HepG2 (cell line): Measurements from ENCODE around the gene B3GALT6. TPM values are rescaled to one million over a fixed set of nuclear protein-coding genes. Genes with fewer than 3 reads are reported as not detected.

Experiments
- ATAC-seq: fragments of 200-7000 bp; cut with Tn5 transposase; 3 replicates; pipeline ENCODE4 v1.9.1; 2020; ENCODE audit warnings: mild to moderate bottlenecking, moderate library complexity
- BruUV-seq: library from RNA; stranded (reverse); fragments of 400-500 nt; replicated peaks from 2 replicates; lab custom pipeline; 2021; lab: Mats Ljungman, UMichigan
- CTCF ChIA-PET: fragments of 300-600 bp; formaldehyde crosslinking; extraction: SDS; loops from one replicate; lab custom pipeline; 2021; ENCODE audit warnings: low total read pairs, inconsistent platforms, low intra/inter-chr PET ratio; lab: Yijun Ruan, JAX
- POLR2A ChIA-PET: fragments of 350-600 bp; sonication (Branson Sonifier 250); formaldehyde crosslinking; loops from one replicate; lab custom pipeline; 2020; ENCODE audit warnings: antibody characterized with exemption, inconsistent platforms; lab: Yijun Ruan, JAX
- DNase-seq: peaks from one replicate; pipeline ENCODE4 v3.0.0-alpha.2; 2015; ENCODE audit warnings: low spot score
- FAIRE-seq: peaks from 3 replicates; lab custom pipeline; 2011; peaks lifted over from hg19 to GRCh38; lab: Jason Lieb, UNC
- H2AFZ ChIP-seq: one replicate; pipeline ENCODE4 v1.6.1; 2011; ENCODE audit warnings: low read length, inconsistent platforms
- H3K27ac ChIP-seq: fragments of 300-600 bp; 3 replicates; pipeline ENCODE4 v1.8.0; 2011; ENCODE audit warnings: mixed run types, mild to moderate bottlenecking, mixed read lengths, low read length, inconsistent platforms; ENCODE audit not compliant: insufficient read depth; ENCODE audit errors: extremely low read length
- H3K27me3 ChIP-seq, 2 experiments: fragments of 200-600 bp in 1 of 2; 2 replicates in 1 of 2; 3 replicates in 1 of 2; pipeline versions ENCODE4 v1.6.0 to v1.8.0; 2011; ENCODE audit warnings: low read length in 2 of 2, mild to moderate bottlenecking in 2 of 2, moderate library complexity in 2 of 2, inconsistent platforms in 1 of 2; ENCODE audit not compliant: insufficient read depth in 2 of 2, control insufficient read depth in 1 of 2
- H3K36me3 ChIP-seq, 2 experiments: fragments of 200-600 bp in 1 of 2; replicated peaks in 1 of 2; 2 replicates in 1 of 2; 3 replicates in 1 of 2; pipeline versions ENCODE4 v1.5.1 to v1.8.0; 2011; ENCODE audit warnings: low read length in 2 of 2, inconsistent platforms in 1 of 2; ENCODE audit not compliant: insufficient read depth in 2 of 2, control insufficient read depth in 1 of 2
- H3K4me1 ChIP-seq: 2 replicates; pipeline ENCODE4 v1.5.1; 2012; ENCODE audit warnings: low read length, inconsistent platforms; ENCODE audit not compliant: insufficient read depth
- H3K4me2 ChIP-seq: 2 replicates; pipeline ENCODE4 v1.6.0; 2011; ENCODE audit warnings: low read depth, low read length, inconsistent platforms
- H3K4me3 ChIP-seq, 3 experiments: fragments of 200-600 bp in 1 of 3; sonication (generic), shearing (Covaris generic) in 1 of 3; replicated peaks in 1 of 3; 2 replicates each; pipeline ENCODE4 v1.5.1; 2011 to 2016; ENCODE audit warnings: low read length in 3 of 3, inconsistent platforms in 2 of 3, low read depth in 2 of 3, mild to moderate bottlenecking in 2 of 3, control low read depth in 1 of 3, mixed read lengths in 1 of 3; ENCODE audit not compliant: insufficient read depth in 1 of 3
- H3K79me2 ChIP-seq: one replicate; pipeline ENCODE4 v1.6.1; 2011; ENCODE audit warnings: low read length, inconsistent platforms; ENCODE audit not compliant: insufficient read depth
- H3K9ac ChIP-seq: 2 replicates; pipeline ENCODE4 v1.6.0; 2011; ENCODE audit warnings: mild to moderate bottlenecking, low read depth, low read length, inconsistent platforms; ENCODE audit not compliant: insufficient read depth
- H3K9me3 ChIP-seq: 2 replicates; pipeline ENCODE4 v1.5.1; 2012; ENCODE audit warnings: mild to moderate bottlenecking, low read length
- H4K20me1 ChIP-seq: 2 replicates; pipeline ENCODE4 v1.6.0; 2011; ENCODE audit warnings: inconsistent platforms, mild to moderate bottlenecking, low read length, moderate library complexity; ENCODE audit not compliant: insufficient read depth
- CEBPB ChIP-seq: IDR thresholded peaks from 2 replicates; pipeline ENCODE4 v1.6.1; 2011; ENCODE audit warnings: low read depth, low read length, improper control_type of control experiment, borderline replicate concordance
- ELF4 ChIP-seq: sonication (generic); formaldehyde crosslinking; IDR thresholded peaks from 2 replicates; pipeline ENCODE4 v1.5.0; 2020; ENCODE audit warnings: missing genetic modification reagents, mild to moderate bottlenecking, moderate library complexity, borderline replicate concordance
- HNF4A ChIP-seq: sonication (generic); formaldehyde crosslinking; IDR thresholded peaks from 2 replicates; pipeline ENCODE4 v1.4.0; 2020; ENCODE audit warnings: missing genetic modification reagents
- MAFF ChIP-seq: IDR thresholded peaks from 2 replicates; pipeline ENCODE4 v1.6.1; 2011; ENCODE audit warnings: low read depth, low read length, improper control_type of control experiment
- PRMT3 ChIP-seq: sonication (generic); formaldehyde crosslinking; IDR thresholded peaks from 2 replicates; pipeline ENCODE4 v1.8.1; 2022; ENCODE audit warnings: low read depth, mild to moderate bottlenecking, moderate library complexity, missing genetic modification reagents, borderline replicate concordance
- WGBS: methylation state at CpG from one replicate; pipeline ENCODE4 v1.1.6; 2017; ENCODE audit warnings: low lambda C conversion rate; 5-methylcytosine and 5-hydroxymethylcytosine counted together
- in situ Hi-C: cut with HindIII; loops from 2 replicates; pipeline ENCODE4 v1.10.0; 2017; ENCODE audit warnings: low pct_unique_long_range_greater_than_20kb; ENCODE audit not compliant: extremely low pct_ligation_motif_present
- intact Hi-C: fragments of 100-400 bp; cut with micrococcal nuclease; formaldehyde crosslinking; loops from one replicate; pipeline ENCODE4 v1.10.0; 2022; ENCODE audit not compliant: unreplicated experiment
- polyA plus RNA-seq, 8 experiments: library from polyadenylated mRNA; depleted of rRNA in 3 of 8; stranded (reverse) in 7 of 8; unstranded in 1 of 8; fragments of >200 nt; fragmentation: Illumina TruSeq in 4 of 8; extraction: Trizol in 4 of 8; gene quantifications; 2 replicates each; pipeline versions ENCODE4 v1.2.1 to v1.2.3, GENCODE V29; 2011 to 2016; ENCODE audit warnings: low read depth in 4 of 8, missing spikeins in 1 of 8, mixed read lengths in 1 of 8; ENCODE audit not compliant: insufficient read depth in 1 of 8
- total RNA-seq, 5 experiments: library from RNA; depleted of rRNA; stranded (reverse); fragments of >200 nt; fragmentation: Illumina TruSeq; extraction: Trizol; gene quantifications; 2 replicates each; pipeline ENCODE4 v1.2.3, GENCODE V29; 2016; ENCODE audit warnings: low read depth in 1 of 5
- TF ChIP-seq, protein P1 (sequence below): sonication (generic); formaldehyde crosslinking; IDR thresholded peaks from 2 replicates; pipeline ENCODE4 v1.9.0; 2021; ENCODE audit warnings: missing genetic modification reagents, mild to moderate bottlenecking, borderline replicate concordance
- TF ChIP-seq, protein P2 (sequence below): sonication (generic); formaldehyde crosslinking; IDR thresholded peaks from 2 replicates; pipeline ENCODE4 v1.4.0; 2020; ENCODE audit warnings: missing genetic modification reagents
- TF ChIP-seq, protein P3 (sequence below): sonication (generic); formaldehyde crosslinking; IDR thresholded peaks from 2 replicates; pipeline ENCODE4 v1.4.0; 2020; ENCODE audit warnings: missing genetic modification reagents

B3GALT6 gene
- total and polyA plus RNA-seq, 2 of the 13 experiments (the other 11 are each of a cell fraction or from before 2014, with no cell fraction given): 3.9 to 14.2 TPM

DNA sequence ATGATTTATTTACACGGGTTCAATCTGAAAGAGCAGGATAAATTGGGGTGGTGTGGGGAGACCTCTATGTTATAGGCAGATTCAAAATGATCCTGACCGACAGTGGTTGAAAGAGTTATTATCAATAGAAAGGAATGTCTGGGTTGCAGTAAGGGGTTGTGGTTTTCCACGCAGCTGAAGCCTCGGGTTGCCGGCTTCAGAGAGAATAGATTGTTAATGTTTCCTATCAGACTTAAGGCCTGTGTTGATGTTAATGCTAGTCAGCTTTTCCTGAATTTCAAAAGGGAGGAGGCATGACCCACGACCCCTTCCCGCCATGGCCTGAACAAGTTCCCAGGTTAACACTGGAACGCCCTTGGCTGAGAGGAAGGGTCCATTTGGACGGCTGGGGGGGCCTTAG lies 43.8 kb downstream of the B3GALT6 start:
- Histone ChIP-seq H3K4me1 (peaks cover 53% of the 10 kb centered on the region), H3K9ac (no peak overlapping the region), H3K79me2 (peaks cover 24% of the 10 kb centered on the region), H3K4me2 (no peak overlapping the region), H3K9me3 (no peaks in the 10 kb centered on the region), H3K27me3 (no peaks in the 10 kb centered on the region; a peak in 1 of 5 replicates), H3K27ac (no peak overlapping the region), H4K20me1 (peaks cover 15% of the 10 kb centered on the region; the same call in 1 of the 2 replicates), H3K36me3 (peaks cover 0 to 2% of the 10 kb centered on the region in 2 experiments; a peak in 1 of 5 replicates), H2AFZ (no peak overlapping the region), H3K4me3 (no peak overlapping the region)
- FAIRE-seq (no peak), DNase-seq (no peak), ATAC-seq (no peak)
- intact Hi-C loops (no loop called here), in situ Hi-C loops (no loop called here)
- BruUV-seq: TSS peak; percentile 70
- ChIA-PET POLR2A (no interaction called here), CTCF (no interaction called here)
- 85% methylated on average over 9 of the region's 9 CpGs for WGBS
- TF ChIP-seq PRMT3 (CRISPR knock-in tag): no peak
- TF ChIP-seq ELF4 (CRISPR knock-in tag): no peak
- TF ChIP-seq, protein P1, sequence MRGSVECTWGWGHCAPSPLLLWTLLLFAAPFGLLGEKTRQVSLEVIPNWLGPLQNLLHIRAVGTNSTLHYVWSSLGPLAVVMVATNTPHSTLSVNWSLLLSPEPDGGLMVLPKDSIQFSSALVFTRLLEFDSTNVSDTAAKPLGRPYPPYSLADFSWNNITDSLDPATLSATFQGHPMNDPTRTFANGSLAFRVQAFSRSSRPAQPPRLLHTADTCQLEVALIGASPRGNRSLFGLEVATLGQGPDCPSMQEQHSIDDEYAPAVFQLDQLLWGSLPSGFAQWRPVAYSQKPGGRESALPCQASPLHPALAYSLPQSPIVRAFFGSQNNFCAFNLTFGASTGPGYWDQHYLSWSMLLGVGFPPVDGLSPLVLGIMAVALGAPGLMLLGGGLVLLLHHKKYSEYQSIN (CRISPR knock-in tag): no peak

DNA sequence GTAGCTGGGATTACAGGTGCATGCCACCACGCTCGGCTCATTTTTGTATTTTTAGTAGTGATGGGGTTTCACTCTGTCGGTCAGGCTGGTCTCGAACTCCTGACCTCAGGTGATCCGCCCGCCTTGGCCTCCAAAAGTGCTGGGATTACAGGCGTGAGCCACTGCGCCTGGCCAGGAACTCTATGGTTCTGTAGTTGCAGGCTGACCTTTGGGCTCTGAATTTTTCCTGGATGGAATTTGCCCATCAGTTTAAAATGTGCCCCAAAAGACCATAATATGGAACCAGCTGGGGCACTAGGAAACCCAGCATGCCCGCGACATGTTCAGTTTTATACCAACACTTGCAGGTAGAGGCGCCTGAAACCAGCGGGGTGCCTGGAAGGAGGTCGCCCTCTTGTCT lies 46.6 kb downstream of the B3GALT6 start:
- intact Hi-C loops: no loop called here
- CTCF ChIA-PET: no interaction called here
- peaks cover 56% of the 10 kb centered on the region for H3K4me1 ChIP-seq
- H3K4me2 ChIP-seq: no peak overlapping the region
- no peaks in the 10 kb centered on the region for H4K20me1 ChIP-seq
- no peak for TF ChIP-seq CEBPB
- no peak for TF ChIP-seq MAFF
- TF ChIP-seq, protein P2, sequence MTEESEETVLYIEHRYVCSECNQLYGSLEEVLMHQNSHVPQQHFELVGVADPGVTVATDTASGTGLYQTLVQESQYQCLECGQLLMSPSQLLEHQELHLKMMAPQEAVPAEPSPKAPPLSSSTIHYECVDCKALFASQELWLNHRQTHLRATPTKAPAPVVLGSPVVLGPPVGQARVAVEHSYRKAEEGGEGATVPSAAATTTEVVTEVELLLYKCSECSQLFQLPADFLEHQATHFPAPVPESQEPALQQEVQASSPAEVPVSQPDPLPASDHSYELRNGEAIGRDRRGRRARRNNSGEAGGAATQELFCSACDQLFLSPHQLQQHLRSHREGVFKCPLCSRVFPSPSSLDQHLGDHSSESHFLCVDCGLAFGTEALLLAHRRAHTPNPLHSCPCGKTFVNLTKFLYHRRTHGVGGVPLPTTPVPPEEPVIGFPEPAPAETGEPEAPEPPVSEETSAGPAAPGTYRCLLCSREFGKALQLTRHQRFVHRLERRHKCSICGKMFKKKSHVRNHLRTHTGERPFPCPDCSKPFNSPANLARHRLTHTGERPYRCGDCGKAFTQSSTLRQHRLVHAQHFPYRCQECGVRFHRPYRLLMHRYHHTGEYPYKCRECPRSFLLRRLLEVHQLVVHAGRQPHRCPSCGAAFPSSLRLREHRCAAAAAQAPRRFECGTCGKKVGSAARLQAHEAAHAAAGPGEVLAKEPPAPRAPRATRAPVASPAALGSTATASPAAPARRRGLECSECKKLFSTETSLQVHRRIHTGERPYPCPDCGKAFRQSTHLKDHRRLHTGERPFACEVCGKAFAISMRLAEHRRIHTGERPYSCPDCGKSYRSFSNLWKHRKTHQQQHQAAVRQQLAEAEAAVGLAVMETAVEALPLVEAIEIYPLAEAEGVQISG (CRISPR knock-in tag): peak; percentile 86
- TF ChIP-seq HNF4A: peak; percentile 47
- TF ChIP-seq, protein P3, sequence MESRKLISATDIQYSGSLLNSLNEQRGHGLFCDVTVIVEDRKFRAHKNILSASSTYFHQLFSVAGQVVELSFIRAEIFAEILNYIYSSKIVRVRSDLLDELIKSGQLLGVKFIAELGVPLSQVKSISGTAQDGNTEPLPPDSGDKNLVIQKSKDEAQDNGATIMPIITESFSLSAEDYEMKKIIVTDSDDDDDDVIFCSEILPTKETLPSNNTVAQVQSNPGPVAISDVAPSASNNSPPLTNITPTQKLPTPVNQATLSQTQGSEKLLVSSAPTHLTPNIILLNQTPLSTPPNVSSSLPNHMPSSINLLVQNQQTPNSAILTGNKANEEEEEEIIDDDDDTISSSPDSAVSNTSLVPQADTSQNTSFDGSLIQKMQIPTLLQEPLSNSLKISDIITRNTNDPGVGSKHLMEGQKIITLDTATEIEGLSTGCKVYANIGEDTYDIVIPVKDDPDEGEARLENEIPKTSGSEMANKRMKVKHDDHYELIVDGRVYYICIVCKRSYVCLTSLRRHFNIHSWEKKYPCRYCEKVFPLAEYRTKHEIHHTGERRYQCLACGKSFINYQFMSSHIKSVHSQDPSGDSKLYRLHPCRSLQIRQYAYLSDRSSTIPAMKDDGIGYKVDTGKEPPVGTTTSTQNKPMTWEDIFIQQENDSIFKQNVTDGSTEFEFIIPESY (CRISPR knock-in tag): peak; percentile 84
- TF ChIP-seq, all 625 proteins: peak for 3
- Histone ChIP-seq H3K27me3 (no peaks in the 10 kb centered on the region), H3K4me3 (no peak overlapping the region), H3K9me3 (no peaks in the 10 kb centered on the region), H3K9ac (no peak overlapping the region), H3K27ac (no peak overlapping the region), H2AFZ (no peak overlapping the region), H3K79me2 (no peaks in the 10 kb centered on the region), H3K36me3 (no peaks in the 10 kb centered on the region)
- ATAC-seq (no peak), FAIRE-seq (no peak), DNase-seq (no peak)
- POLR2A ChIA-PET: no interaction called here
- in situ Hi-C loops: no loop called here
- WGBS: 86% methylated on average over 13 of the region's 13 CpGs
- BruUV-seq: no TSS peak
